Activated CD8-positive, alpha-beta memory T cell treated with anti-CD3 and anti-CD28 coated beads, Interleukin-2, amount 50 U/mL, for 1 hour (primary cell): ENCODE measurements around the gene ZNF609.

Source experiments
- DNase-seq: peaks from one replicate; pipeline ENCODE4 v3.0.0-alpha.2; 2020; ENCODE audit errors: extremely low read depth

The ZNF609 gene

GRCh38 chr15:64651601-64652191 lies 191.3 kb downstream of the ZNF609 start:
- DNase-seq = no peak

- no peak for DNase-seq
Observed at GRCh38 chr15:64653757-64654156, 193.4 kb downstream of the ZNF609 start.

GRCh38 chr15:64656508-64656907 lies 196.1 kb downstream of the ZNF609 start:
- no peak for DNase-seq

GRCh38 chr15:64665179-64665578 lies 204.8 kb downstream of the ZNF609 start:
- DNase-seq = no peak

GRCh38 chr15:64667736-64668161 lies 207.4 kb downstream of the ZNF609 start:
- no peak for DNase-seq

GRCh38 chr15:64673866-64674265 lies 213.5 kb downstream of the ZNF609 start:
- no peak for DNase-seq

- DNase-seq = no peak
Observed at GRCh38 chr15:64678126-64678819, 217.9 kb downstream of the ZNF609 start.

- DNase-seq = no peak
Observed at GRCh38 chr15:64680097-64680496, 219.7 kb downstream of the ZNF609 start.

GRCh38 chr15:64681424-64682024 lies 221.1 kb downstream of the ZNF609 start:
- no peak for DNase-seq

- no peak for DNase-seq
Observed at GRCh38 chr15:64682255-64682654, 221.9 kb downstream of the ZNF609 start.

GRCh38 chr15:64683378-64683777 lies 223.0 kb downstream of the ZNF609 start:
- DNase-seq = no peak

- no peak for DNase-seq
Observed at GRCh38 chr15:64685230-64685888, 225.0 kb downstream of the ZNF609 start.

- no peak for DNase-seq
Observed at GRCh38 chr15:64686130-64686735, 225.9 kb downstream of the ZNF609 start.

- no peak for DNase-seq
Observed at GRCh38 chr15:64687172-64687571, 226.8 kb downstream of the ZNF609 start.

- no peak for DNase-seq
Observed at GRCh38 chr15:64687688-64688087, 227.3 kb downstream of the ZNF609 start.

GRCh38 chr15:64688770-64689169 lies 228.4 kb downstream of the ZNF609 start:
- no peak for DNase-seq

- no peak for DNase-seq
Observed at GRCh38 chr15:64690008-64690407, 229.6 kb downstream of the ZNF609 start.

- no peak for DNase-seq
Observed at GRCh38 chr15:64690578-64691296, 230.4 kb downstream of the ZNF609 start.

- no peak for DNase-seq
Observed at GRCh38 chr15:64691896-64692565, 231.7 kb downstream of the ZNF609 start.

GRCh38 chr15:64693134-64693533 lies 232.8 kb downstream of the ZNF609 start:
- no peak for DNase-seq

GRCh38 chr15:64694816-64695215 lies 234.4 kb downstream of the ZNF609 start:
- no peak for DNase-seq
